IPS DF 4.7 (cell line): Measurements from ENCODE around the gene GUCY1A1.

Source experiments
- DNase-seq: peaks from one replicate; pipeline ENCODE4 v3.0.0-alpha.2; 2013; ENCODE audit warnings: low spot score; ENCODE audit errors: extremely low read depth

The GUCY1A1 gene

DNA sequence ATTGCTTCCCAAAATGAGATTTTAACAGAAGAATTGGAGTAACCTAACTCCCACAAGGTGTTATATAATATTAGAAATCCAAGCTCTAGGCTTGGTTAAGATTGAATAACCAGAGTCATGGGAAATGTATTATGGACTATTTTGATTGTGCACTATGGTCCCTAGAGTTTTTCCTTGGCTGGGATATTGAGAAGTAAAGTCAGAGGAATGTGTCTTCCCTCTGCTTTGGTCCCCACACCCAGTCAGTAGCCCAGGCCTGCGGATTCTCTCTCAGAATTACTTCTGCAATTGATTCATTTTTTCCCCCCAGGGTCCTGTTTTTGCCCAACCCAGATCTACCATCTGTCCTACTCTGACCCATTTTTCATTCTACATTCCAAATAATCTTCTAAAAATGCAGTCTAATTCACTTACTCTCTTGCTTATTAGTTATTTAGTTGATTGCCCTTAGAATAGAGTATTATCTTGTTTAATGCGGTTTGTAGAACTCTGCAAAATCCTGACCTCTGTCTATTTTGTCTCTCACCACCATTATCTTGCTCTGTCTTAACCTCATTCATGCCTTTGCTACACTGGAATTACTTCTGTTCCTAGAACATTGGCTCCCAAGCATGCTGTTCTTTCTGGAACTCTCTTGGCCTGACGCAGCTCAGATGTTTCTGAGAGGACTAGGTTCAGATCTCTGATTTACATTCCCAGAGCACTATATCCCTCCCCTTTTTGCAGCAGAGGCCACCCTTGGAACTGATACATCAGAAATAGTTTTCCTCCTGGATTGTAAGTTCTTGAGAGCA lies 23.6 kb downstream of the GUCY1A1 start:
- no peak for DNase-seq

GRCh38 chr4:155692361-155692760 lies 25.7 kb downstream of the GUCY1A1 start:
- no peak for DNase-seq

DNA sequence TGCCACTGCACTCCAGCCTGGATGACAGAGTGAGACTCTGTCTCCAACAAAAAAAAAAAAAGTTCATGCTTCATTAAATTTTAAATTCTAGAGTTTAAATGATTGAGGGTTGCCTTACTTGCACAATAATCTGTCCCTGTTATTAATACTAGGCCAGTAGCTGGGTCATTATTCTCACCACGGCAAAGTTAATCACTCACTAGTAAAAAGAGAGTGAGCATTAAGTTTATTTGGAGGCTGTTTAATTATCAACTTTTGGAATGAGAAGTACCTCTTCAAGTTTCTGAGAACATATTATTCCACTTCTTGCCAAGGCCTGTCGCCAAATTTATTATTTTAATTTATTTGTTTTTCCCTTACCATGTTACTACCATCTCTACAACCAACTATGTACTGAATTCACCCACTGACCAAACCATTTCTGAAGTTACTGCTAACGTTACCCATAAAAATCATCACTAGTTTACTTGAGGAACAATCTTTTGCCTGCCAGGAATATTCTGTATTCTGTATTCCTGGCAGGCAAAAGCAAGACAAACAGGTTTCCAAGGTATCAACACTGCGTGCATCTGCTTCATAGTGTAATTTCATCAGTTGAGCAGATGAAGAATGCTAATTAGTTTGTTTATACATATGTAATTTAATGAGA lies 26.5 kb downstream of the GUCY1A1 start:
- no peak for DNase-seq

DNA sequence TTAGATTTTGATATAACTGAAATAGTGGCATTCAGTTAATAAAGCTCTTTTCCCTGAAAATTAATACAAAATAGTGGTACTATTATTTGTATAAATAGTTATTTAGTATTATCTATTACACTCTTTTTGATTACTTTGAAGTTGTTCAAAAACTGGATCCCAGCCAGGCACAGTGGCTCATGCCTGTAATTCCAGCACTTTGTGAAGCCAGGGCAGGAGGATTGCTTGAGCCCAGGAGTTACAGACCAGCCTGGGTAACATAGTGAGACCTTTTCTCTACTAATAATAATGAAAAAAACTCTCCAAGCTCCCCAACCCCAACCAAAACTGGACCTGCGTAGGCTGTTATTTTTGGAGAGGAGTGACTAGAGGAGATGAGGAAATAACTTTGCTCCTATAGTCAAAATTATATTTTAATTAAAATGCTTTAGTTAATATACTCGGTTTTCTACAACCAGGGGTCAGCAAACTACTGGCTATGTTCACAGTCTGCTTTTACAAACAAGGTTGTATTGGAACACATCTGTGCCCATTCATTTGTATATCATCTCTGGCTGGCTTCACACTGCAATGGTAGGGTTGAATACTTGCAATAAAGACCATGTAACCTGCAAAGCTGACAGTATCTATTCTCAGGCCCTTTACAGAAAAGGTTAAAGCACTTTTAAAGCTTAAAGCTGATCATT lies 27.6 kb downstream of the GUCY1A1 start:
- DNase-seq, result no peak

GRCh38 chr4:155696226-155696625 lies 29.6 kb downstream of the GUCY1A1 start:
- DNase-seq, result no peak

GRCh38 chr4:155696726-155697125 lies 30.1 kb downstream of the GUCY1A1 start:
- no peak for DNase-seq

GRCh38 chr4:155701827-155702226 lies 35.2 kb downstream of the GUCY1A1 start:
- DNase-seq, result no peak

- DNase-seq, result no peak
Measured at GRCh38 chr4:155703486-155704247, 37.0 kb downstream of the GUCY1A1 start.

DNA sequence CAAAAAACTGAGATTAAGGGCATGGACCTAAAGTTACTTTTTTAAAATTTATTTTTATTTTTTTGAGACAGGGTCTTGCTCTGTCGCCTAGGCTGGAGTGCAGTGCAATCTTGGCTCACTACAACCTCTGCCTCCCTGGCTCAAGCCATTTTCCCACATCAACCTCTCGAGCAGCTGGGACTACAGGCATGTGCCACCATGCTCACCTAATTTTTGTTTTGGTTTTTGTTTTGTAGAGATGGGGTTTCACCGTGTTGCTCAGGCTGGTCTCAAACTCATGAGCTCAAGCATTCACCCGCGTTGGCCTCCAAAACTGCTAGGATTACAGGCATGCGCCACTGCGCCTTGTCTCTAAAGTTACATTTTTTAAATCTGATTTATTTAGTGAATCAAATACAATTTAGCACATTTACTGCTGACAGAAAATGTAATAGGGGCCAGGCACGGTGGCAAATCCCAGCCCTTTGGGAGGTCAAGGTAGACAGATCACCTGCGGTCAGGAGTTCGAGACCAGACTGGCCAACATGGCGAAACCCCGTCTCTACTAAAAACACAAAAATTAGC lies 38.3 kb downstream of the GUCY1A1 start:
- DNase-seq, result no peak

GRCh38 chr4:155705664-155706063 lies 39.0 kb downstream of the GUCY1A1 start:
- DNase-seq, result no peak

DNA sequence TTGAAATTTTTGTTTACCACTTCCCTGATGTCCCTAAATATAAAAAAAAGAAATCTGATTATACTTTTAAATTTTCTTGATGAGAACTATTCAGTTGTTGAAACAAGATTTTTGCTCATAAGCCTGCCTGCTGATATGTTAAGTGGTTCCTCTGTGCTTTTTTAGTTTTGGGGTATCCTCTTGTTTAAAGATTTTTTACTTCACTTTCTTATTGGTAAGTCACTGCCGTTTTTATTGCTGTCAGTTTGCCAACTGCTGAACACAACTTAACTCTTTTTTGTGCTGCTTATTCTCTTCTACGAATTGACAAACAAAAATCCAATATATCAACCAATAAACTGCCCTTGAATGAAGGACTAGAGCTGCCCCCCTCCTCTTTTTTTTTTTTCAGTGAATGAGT lies 39.5 kb downstream of the GUCY1A1 start:
- no peak for DNase-seq

DNA sequence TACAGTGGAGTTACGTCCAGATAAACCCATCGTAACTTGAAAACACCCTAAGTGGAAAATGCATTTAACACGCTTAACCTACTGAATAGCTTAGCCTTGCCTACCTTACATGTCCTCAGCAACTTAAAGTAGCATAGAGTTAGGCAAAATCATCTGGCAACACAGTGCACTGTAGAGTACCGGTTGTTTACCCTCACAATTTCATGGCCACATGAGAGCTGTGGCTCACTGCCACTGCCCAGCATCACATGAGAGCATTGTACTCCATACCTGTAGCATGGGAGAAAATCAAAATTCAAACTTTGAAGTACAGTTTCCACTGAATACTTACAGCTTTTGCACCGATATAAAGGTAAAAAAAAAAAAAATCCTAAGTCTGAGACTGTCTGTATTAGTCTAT lies 40.6 kb downstream of the GUCY1A1 start:
- DNase-seq, result no peak

GRCh38 chr4:155708782-155709181 lies 42.1 kb downstream of the GUCY1A1 start:
- DNase-seq, result no peak

DNA sequence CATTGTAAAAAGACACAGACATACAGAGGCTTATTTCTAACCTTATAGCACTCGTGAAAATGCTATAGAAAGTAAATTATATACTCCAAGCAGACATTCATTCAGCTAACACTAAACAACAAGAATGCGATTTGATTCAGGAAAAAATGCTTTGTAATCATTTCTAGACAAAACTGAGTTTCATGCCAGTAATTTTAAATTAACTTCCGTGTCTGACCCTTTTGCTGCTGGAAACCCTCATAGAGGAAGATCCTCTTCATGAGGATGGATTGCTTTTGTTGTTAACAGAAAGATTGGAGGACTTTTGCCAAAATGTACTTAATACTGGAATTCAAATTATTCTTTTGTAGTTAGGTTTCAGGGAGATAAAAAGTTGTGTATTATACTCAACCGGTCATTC lies 43.3 kb downstream of the GUCY1A1 start:
- DNase-seq, result no peak

- no peak for DNase-seq
Measured at GRCh38 chr4:155711556-155711955, 44.9 kb downstream of the GUCY1A1 start.

GRCh38 chr4:155712846-155713245 lies 46.2 kb downstream of the GUCY1A1 start:
- DNase-seq, result no peak

DNA sequence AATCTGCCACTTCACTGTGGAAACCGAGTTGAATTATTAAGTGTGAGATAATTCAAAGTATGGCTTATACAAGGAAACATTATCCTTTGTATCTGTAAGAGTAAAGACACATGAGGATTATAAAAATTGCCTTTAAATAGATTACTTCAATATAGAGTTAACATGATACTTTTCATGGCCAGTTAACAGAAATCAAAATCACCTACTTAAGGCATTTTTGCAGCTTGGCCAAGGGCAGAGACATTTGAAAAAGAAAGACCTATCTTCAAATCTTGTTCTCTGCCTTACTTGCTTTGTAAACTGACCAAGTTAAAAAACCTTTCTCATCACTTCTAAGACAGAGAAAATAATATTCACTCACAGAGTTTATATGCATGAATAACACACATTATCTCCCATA lies 47.3 kb downstream of the GUCY1A1 start:
- DNase-seq, result no peak

DNA sequence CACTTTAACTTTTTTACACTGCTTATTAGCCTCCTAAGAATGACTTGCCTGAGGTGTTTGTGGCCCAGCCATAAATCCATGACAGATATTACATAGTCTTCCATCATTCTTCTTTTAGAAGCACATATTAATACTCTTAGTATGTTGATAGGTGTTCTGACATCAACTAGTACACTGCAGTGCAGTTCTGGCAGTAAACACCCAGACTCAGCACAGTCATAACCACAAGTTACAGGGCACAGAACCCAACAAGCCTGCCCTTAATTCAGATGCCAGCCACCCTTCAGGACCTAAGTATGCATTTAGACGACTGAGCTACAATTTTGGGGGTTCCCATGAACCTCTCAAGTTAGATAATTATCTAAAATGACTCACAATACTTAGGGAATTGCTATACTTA lies 55.7 kb downstream of the GUCY1A1 start:
- no peak for DNase-seq

DNA sequence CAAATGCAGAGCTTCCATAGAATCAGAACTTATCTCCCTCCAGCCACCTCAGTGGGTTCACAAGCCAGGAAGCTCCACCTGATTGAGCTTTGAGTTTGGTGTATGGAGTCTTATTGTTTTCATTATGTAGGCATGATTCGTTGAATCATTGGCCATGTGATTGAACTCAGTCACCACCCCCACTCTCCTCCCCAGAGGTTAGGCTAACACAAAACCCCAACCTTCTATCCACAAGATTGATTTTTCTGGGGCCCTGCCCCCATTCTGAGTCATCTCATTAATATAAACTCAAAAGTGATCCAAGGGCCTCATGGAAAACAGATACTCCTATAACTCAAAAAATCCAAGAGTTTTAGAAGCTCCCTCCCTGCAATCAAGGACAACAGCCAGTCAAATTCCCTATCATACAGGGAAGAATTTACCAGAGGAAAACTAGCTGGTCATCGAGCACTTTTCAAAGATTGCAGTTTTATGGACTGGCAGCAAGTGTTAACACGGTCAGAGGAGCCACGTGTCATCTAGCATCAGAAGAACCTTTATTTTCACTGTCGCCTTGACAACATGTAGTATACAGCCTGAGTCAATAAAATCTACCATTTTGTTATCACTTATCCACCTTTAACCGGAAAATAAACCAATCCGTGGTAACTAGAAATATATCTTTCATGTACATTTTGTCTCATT lies 56.3 kb downstream of the GUCY1A1 start:
- DNase-seq, result no peak

DNA sequence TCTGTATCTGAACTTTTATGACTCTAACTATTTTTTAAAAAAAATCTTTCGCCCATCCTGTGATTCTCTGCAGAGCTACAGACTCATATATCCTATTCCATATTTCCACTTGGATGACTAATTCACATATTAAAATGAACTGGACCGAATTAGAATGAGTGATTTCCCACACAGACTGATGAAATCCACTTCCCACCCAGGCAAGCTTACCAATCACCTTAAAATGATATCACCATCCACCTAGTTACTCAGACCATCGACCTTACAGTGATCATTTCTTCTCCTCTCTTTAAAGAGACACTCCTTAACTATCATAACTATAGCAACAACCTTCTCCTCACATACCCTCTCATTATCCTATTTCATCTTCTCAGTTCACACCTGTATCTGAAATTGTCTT lies 58.1 kb downstream of the GUCY1A1 start:
- no peak for DNase-seq

- DNase-seq, result no peak
Measured at GRCh38 chr4:155734065-155734464, 67.4 kb downstream of the GUCY1A1 start.
